GM19328 (cell line): Measurements from ENCODE around the gene PIK3R6.
"Not testable (repeated sequence)": the region's sequence is repeated elsewhere in the genome, so short reads cannot be mapped to it uniquely, and the experiment has no call there.

Source experiments
- ATAC-seq: cut with Tn5 transposase; IDR thresholded peaks from one replicate; pipeline ENCODE4 v1.9.1; 2021; ENCODE audit warnings: mild to moderate bottlenecking, moderate library complexity; ENCODE audit not compliant: unreplicated experiment

Gene PIK3R6

GRCh38 chr17:8894673-8895578 is 27.5 kb upstream of the PIK3R6 start:
- no peak for ATAC-seq

DNA sequence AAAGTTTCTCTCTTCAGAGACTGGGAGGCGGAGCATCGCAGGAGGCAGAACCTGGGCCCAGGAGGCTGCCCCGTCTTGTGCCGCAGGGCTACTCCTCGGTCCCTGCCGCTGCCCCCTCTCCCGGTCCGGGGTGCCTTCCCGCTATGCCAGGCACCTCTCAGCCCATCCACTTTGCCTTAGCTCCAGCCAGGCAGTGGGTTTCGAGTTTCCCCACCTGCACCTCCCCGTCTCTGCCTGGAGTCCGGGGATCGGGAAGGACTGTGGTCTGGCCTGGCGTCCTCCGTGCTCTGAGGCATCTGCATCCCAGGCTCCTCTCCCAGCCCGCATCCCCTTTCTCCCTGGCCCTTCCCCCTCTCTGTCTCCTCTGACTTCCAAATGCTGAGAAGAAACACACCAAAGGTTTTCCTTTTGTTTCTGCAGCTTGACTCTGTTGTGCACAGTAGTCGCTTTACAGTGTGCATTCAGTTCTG is 26.8 kb upstream of the PIK3R6 start:
- no peak for ATAC-seq

DNA sequence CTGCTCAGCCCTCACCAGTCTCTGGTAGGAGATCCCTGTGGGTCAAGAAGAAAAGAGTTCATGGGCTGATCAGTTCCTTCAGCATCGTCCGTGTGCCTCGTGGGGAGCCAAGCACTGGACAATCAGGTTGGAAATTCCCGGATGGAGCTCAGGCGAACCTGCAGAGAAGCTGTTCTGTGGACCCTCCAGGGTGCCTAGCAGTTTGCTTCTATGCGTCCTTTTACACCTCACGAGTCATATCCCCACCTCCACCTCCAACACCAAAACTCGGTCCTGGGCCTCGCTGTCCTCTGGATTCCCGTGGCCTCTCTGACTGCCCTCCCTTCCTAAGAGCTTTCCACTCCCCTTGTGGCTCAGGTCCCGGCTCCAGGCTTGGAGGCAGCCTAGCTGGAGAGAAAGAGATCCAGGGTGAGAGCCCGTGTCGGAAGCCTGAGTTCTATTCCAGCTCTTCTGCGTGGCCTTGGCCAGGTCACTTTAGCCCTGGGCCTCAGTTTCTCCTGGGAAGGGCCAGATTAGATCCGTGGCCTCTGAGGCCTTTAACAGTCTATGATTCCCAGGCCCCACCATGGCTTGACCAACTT is 26.2 kb upstream of the PIK3R6 start:
- no peak for ATAC-seq

DNA sequence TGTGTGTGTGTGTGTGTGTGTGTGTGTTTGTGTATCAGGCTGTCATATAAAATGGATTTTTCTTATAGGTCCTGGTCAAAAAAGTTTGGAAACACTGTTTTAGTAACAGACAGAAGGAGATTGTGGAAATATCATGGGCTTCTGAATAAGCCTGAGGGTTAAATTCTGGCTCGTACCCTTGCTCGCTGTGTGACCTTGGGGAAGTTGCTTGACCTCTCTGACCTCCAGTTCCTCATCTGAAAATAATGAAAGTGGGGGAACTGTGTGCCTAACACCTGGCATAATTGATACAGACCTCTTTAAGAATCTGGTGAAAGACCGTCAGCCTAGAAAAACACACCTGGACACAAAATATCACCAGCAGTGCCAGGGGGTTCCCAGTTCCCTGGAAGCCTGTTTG is 25.6 kb upstream of the PIK3R6 start:
- no peak for ATAC-seq

- no peak for ATAC-seq
Measured at GRCh38 chr17:8892338-8892690, 24.8 kb upstream of the PIK3R6 start.

DNA sequence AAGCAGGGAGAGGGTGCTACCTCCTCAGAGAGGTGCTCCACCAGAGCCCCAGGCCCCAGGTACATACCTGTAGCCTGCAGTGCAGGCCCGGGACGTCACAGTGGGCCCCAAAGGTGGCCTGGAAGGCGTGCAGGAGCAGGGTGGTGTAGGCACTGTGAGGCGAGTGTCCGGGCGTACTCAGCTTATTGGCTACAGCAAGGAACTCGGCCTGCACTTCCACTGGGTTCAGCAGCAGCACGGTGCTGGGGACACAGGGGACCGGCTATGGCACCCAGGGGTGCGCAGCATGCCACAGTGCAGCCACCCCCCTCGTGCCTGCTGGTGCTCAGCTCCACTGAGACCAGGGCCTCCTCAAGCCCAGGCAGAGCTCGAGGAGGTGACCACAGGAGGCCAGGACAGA is 23.2 kb upstream of the PIK3R6 start:
- no peak for ATAC-seq

- no peak for ATAC-seq
Measured at GRCh38 chr17:8889458-8890210, 22.2 kb upstream of the PIK3R6 start.

DNA sequence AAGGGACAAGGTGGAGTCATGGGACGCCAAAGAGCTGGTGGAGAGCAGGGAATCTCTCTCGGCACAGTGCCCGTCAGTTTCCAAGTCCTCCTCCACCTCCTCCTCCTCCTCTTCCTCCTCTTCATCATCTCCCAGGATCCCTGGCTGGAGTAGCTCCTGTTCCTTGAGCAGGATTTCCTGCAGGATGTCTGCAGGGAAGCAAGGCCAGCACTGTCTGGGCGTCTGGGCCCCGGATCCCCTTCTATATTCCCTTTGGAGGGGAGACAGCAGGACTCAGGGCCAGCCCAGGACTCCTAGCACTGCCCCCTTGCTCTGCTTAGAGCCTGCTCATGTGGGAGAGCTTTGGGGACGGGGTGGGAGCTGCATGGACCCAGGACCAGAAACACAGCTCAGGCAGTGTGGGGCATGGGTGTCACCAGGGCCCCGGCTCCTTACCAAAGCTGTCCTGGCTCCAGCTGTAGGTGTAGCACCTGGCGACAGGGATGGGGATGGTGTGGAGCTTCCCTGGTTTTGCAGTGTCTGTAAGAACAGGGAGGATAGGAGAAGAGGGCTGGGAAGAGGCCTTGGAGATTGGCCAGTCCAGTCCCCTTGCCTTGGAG is 21.3 kb upstream of the PIK3R6 start:
- ATAC-seq: no peak

GRCh38 chr17:8887834-8888703 is 20.6 kb upstream of the PIK3R6 start:
- ATAC-seq: no peak

GRCh38 chr17:8887301-8887700 is 19.8 kb upstream of the PIK3R6 start:
- no peak for ATAC-seq

DNA sequence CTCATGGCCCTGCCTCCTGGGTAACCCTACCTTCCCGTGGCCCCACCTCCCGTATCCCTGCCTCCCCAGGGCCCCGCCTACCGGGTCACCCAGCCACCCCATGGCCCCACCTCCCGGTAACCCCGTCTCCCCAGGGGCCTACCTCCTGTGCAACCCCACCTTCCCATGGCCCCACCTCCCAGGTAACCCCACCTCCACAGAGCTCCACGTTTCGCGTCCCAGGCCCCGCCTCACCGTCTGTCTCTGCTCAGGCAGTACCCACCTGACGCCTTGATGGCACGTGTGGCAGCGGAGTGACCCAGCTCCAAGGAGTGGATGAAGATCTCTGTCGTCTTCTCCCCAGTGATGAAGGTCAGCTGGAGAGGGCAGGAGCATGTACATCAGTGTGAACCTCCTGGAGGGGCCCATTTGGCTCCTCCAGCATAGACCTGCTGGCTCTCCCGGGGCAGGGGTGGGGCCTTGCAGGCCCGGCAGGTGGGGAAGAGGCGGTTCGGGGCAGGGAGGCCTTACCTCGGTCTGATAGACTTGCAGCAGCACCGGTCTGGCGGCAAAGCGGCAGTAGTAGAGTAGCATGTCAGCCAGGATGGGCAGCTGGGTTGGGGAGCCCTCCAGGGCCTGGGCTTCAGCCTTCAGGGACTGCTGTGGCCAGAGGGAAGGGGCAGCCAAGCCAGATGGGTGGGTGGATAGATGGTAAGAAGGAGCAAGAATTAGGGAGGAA is 18.7 kb upstream of the PIK3R6 start:
- no peak for ATAC-seq

GRCh38 chr17:8885163-8885966 is 17.9 kb upstream of the PIK3R6 start:
- ATAC-seq: not testable (repeated sequence)

DNA sequence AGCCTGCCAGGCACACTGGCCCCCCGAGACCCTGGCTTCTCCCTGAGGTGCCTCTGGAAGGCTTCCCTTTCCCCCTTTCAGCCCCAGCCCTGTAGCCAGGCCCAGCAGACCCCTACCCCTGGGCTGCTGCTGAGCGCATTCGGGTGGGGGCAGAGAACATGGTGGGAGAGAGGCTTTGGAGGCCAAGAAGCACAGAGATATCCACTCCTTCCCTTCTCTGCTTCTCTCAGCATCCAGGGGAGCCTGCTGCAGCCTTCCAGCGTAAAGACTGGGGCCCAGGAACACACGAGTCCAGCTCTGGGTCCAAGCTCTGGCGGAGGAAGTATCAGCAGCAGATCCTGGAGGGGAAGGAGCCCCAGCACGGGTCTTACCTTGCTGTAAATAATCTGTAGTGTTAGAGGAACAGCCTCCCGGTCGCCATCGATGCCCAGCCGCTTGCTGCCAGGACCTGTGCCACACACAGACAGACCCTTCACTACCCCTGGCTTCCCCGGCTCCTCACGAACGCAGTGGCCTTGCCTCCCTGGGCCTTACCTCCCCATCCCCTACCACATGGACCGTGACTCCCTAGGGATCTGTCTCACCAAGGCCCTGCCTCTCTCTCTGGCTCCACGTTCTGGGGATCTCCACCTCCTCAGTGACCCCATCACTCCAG is 17.0 kb upstream of the PIK3R6 start:
- no peak for ATAC-seq

- ATAC-seq: no peak
Measured at GRCh38 chr17:8883353-8883752, 15.9 kb upstream of the PIK3R6 start.

GRCh38 chr17:8881606-8882005 is 14.1 kb upstream of the PIK3R6 start:
- no peak for ATAC-seq

DNA sequence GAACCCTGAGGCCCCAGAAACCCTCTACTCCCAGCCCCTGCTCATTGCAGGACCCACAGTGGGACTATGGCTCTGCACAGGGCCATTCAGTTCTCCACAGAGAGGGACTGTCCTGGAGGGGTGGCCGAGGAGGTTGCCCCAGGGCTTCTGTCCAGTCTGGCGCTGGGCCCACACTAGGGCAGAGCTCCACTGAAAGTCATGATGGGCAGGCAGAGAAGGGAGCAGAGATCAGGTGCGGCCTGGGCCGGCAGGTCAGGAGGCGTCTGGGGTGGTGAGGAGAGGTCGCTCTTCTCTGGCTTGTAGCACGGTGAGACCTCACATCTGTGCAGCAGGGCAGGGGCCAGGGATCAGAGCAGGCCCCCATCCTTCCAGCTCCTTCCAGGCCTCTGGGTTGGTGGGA is 13.0 kb upstream of the PIK3R6 start:
- no peak for ATAC-seq

DNA sequence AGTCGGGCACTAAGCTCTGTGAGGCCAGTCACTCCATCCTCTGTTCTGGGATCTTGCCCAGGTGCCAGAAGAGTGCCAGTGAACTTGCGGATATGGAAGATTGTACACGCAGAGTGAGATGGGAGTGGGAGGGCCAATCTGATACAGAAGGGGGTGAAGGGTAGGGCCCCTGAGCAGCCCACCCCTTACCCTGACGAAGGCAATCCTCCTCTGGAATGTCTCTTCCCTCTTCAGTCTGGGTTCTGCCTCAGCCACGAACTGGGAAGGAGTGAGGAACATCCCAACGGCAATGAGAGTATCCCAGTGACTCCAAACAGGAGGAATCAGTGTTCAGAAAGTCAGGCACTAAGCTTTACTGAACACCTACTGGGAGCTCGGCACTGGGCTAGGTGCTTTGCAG is 11.9 kb upstream of the PIK3R6 start:
- no peak for ATAC-seq

GRCh38 chr17:8877984-8878383 is 10.5 kb upstream of the PIK3R6 start:
- no peak for ATAC-seq
